SK-N-MC (cell line): ENCODE data around the gene PURA.

Experiments used
- EZH2 ChIP-seq: fragments of 200-600 bp; sonication (generic); IDR thresholded peaks from one replicate; pipeline ENCODE4 v1.6.1; 2017; ENCODE audit warnings: antibody characterized with exemption
- POLR2AphosphoS5 ChIP-seq: IDR thresholded peaks from 2 replicates; pipeline ENCODE4 v1.6.1; 2012; ENCODE audit warnings: mild to moderate bottlenecking, low read depth, low read length, borderline replicate concordance

GRCh38 chr5:140116716-140117115 lies 2.8 kb downstream of the PURA start:
- TF ChIP-seq POLR2AphosphoS5 (no peak), EZH2 (no peak)
